Liver (tissue), 9 donors: ENCODE results near the gene PPT2. TPM values are rescaled to one million over a fixed set of nuclear protein-coding genes. Genes with fewer than 3 reads are reported as not detected.

Experiments
- DNase-seq: peaks from one replicate; pipeline ENCODE4 v3.0.0-alpha.2; 2017; ENCODE audit warnings: low spot score
- H3K27ac ChIP-seq, 2 donors: one replicate each; pipeline ENCODE4 v1.7.0; 2013; ENCODE audit warnings: inconsistent platforms in 2 of 2, low read length in 2 of 2, control low read depth in 1 of 2, low read depth in 1 of 2, mild to moderate bottlenecking in 1 of 2
- H3K27me3 ChIP-seq, 4 donors: one replicate each; pipeline versions ENCODE4 v1.6.1 to v1.7.0; 2013; ENCODE audit warnings: low read length in 3 of 4, inconsistent platforms in 1 of 4, mild to moderate bottlenecking in 1 of 4, moderate library complexity in 1 of 4; ENCODE audit not compliant: control insufficient read depth in 4 of 4, insufficient read depth in 4 of 4
- H3K36me3 ChIP-seq, 4 donors: one replicate each; pipeline versions ENCODE4 v1.6.1 to v1.7.0; 2013; ENCODE audit warnings: low read length in 3 of 4, mild to moderate bottlenecking in 3 of 4, low read depth in 1 of 4, moderate library complexity in 1 of 4; ENCODE audit not compliant: control insufficient read depth in 4 of 4, insufficient read depth in 3 of 4
- H3K4me1 ChIP-seq, 4 donors: one replicate each; pipeline versions ENCODE4 v1.6.1 to v1.7.0; 2013; ENCODE audit warnings: low read length in 3 of 4, mild to moderate bottlenecking in 3 of 4, moderate library complexity in 1 of 4; ENCODE audit not compliant: control insufficient read depth in 4 of 4, insufficient read depth in 4 of 4
- H3K4me3 ChIP-seq, 3 donors: one replicate each; pipeline versions ENCODE4 v1.6.1 to v1.7.0; 2013; ENCODE audit warnings: low read length in 3 of 3, control low read depth in 1 of 3, low read depth in 1 of 3, mild to moderate bottlenecking in 1 of 3
- H3K9ac ChIP-seq, 2 donors: one replicate each; pipeline ENCODE4 v1.7.0; 2013; ENCODE audit warnings: low read length in 2 of 2, mild to moderate bottlenecking in 2 of 2, moderate library complexity in 2 of 2, control low read depth in 1 of 2, low read depth in 1 of 2
- H3K9me3 ChIP-seq, 4 donors: one replicate each; pipeline versions ENCODE4 v1.6.1 to v1.7.0; 2013; ENCODE audit warnings: low read length in 3 of 4; ENCODE audit not compliant: control insufficient read depth in 4 of 4
- ATF3 ChIP-seq: IDR thresholded peaks from 2 replicates; pipeline ENCODE4 v1.6.1; 2016; ENCODE audit warnings: antibody characterized with exemption
- CTCF ChIP-seq: fragments of 150-350 bp; IDR thresholded peaks from 2 replicates; pipeline ENCODE4 v1.5.1; 2017; ENCODE audit warnings: improper control_type of control experiment, low read depth, low read length; ENCODE audit not compliant: missing input control
- EGR1 ChIP-seq, 2 donors: IDR thresholded peaks; 2 replicates each; pipeline ENCODE4 v1.6.1; 2016 to 2018; ENCODE audit warnings: antibody characterized with exemption in 2 of 2, low read depth in 2 of 2
- FOXA1 ChIP-seq: IDR thresholded peaks from 2 replicates; pipeline ENCODE4 v1.6.1; 2016; ENCODE audit warnings: antibody characterized with exemption
- FOXA2 ChIP-seq: IDR thresholded peaks from 2 replicates; pipeline ENCODE4 v1.6.1; 2016; ENCODE audit warnings: antibody characterized with exemption
- GABPA ChIP-seq, 2 donors: IDR thresholded peaks in 1 of 2; conservative IDR thresholded peaks in 1 of 2; 2 replicates each; pipeline ENCODE4 v1.6.1; 2016; ENCODE audit warnings: antibody characterized with exemption in 2 of 2, mild to moderate bottlenecking in 1 of 2, moderate library complexity in 1 of 2
- HNF4A ChIP-seq, 2 donors: conservative IDR thresholded peaks; 2 replicates each; pipeline ENCODE4 v1.6.1; 2016; ENCODE audit warnings: antibody characterized with exemption in 2 of 2, mild to moderate bottlenecking in 2 of 2
- HNF4G ChIP-seq: IDR thresholded peaks from 2 replicates; pipeline ENCODE4 v1.6.1; 2016; ENCODE audit warnings: antibody characterized with exemption
- JUND ChIP-seq, 2 donors: IDR thresholded peaks; 2 replicates each; pipeline ENCODE4 v1.6.1; 2016; ENCODE audit warnings: antibody characterized with exemption in 2 of 2
- NR2F2 ChIP-seq: IDR thresholded peaks from 2 replicates; pipeline ENCODE4 v1.6.1; 2016; ENCODE audit warnings: antibody characterized with exemption
- RAD21 ChIP-seq, 2 donors: IDR thresholded peaks; 2 replicates each; pipeline ENCODE4 v1.6.1; 2016; ENCODE audit warnings: antibody characterized with exemption in 2 of 2, mild to moderate bottlenecking in 2 of 2
- RXRA ChIP-seq, 2 donors: IDR thresholded peaks; 2 replicates each; pipeline ENCODE4 v1.6.1; 2017 to 2018; ENCODE audit warnings: antibody characterized with exemption in 2 of 2, mild to moderate bottlenecking in 1 of 2
- SP1 ChIP-seq: IDR thresholded peaks from 2 replicates; pipeline ENCODE4 v1.6.1; 2018; ENCODE audit warnings: antibody characterized with exemption, mild to moderate bottlenecking
- TAF1 ChIP-seq: conservative IDR thresholded peaks from 2 replicates; pipeline ENCODE4 v1.6.1; 2016; ENCODE audit warnings: antibody characterized with exemption, mild to moderate bottlenecking
- YY1 ChIP-seq: IDR thresholded peaks from 2 replicates; pipeline ENCODE4 v1.6.1; 2016; ENCODE audit warnings: antibody characterized with exemption, mild to moderate bottlenecking
- WGBS: extraction: QIAGEN DNeasy Blood & Tissue Kit; methylation state at CpG from one replicate; pipeline ENCODE4 v1.1.7; 2013; 5-methylcytosine and 5-hydroxymethylcytosine counted together
- polyA plus RNA-seq, 2 donors: library from polyadenylated mRNA; stranded (reverse) in 1 of 2; unstranded in 1 of 2; fragments of 200-250 nt in 1 of 2; fragments of >200 nt in 1 of 2; fragmentation: Nextera tagmentation in 1 of 2; extraction: Ambion mirVana in 1 of 2; gene quantifications; one replicate each; pipeline versions ENCODE4 v1.2.1 to v1.2.3, GENCODE V29; 2013 to 2015
- total RNA-seq, 2 donors: library from RNA; depleted of rRNA; stranded (reverse); fragments of >200 nt; gene quantifications; one replicate each; pipeline ENCODE4 v1.2.3, GENCODE V29; 2014
- TF ChIP-seq, protein P1 (sequence below): IDR thresholded peaks from 2 replicates; pipeline ENCODE4 v1.6.1; 2016; ENCODE audit warnings: antibody characterized with exemption
- TF ChIP-seq, protein P2 (sequence below): IDR thresholded peaks from 2 replicates; pipeline ENCODE4 v1.6.1; 2016; ENCODE audit warnings: antibody characterized with exemption
- TF ChIP-seq, protein P3 (sequence below): IDR thresholded peaks from 2 replicates; pipeline ENCODE4 v1.6.1; 2016; ENCODE audit warnings: antibody characterized with exemption, mild to moderate bottlenecking
- donor health status: healthy.
- donor health status: healthy.
- donor health status: healthy.
- donor health status: healthy.
- donor health status: healthy.

Gene PPT2
- total and polyA plus RNA-seq, 4 donors: 7.6 to 47.4 (median 15.1) TPM

DNA sequence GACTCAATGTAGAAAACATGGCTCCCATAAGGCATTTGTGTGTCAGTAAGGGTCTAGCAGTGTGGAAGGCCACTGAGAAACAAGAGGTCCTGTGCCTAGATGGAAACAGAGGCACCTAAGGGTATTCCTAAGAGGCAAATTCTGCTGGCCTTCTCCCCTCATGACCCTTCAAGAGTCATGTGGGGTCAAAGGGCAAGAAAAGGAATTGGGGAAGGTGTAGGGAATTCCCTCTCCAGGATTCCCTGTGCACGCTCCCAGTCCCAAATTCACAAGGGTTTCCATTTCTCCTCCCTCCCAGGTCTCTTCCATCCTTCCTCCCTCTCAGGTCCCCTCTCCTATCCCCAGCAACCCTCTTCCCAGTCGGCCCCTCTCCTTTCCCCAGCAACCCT, 21.4 kb downstream of the PPT2 start (continued):
- TF ChIP-seq CTCF (no peak), SP1 (no peak), RXRA (IDR thresholded peaks at IDR 0.05) (no peak), ATF3 (no peak)

DNA sequence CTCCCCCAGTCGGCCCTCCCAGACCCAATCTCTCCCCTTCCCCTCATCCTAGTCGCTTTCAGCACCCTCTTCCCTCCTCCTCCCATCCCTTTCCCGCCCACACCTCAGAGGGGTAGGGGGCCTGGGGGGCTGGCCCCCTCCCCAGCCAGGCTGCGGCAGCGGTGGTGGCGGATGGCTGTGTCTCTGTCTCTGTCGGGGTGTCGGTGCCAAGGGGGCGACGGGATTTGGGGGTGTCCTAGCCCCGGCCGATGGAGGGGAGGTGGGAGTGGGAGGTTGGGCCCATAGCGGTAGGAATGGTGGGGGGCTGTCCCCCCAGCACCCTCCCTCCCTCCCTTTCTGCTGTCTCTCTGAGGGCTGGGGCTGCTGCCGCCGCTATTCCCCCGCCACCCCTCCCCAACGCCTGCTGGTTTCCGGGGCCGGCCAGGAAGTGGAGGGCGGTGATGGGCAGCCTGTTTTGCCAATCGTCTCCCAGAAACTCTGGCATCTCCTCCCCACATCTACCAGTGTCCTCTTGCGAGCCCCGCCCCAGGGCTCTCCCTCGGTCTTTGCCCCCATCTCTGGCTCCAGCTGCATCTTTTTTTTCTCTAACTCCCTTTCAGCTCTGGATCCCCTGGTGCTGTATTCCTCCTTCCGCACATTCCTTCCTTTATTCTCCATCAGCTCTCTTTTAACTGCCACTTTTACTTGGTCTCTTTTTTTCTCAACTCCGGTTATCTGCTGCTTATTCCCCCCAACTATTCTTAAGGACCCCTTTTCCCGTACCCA, 22.0 kb downstream of the PPT2 start, which contains the start of gene AGPAT1:
AGPAT1 (minus strand) TSS at position 374 of the 765 bp plus-strand sequence. CDS start 4,588 bp downstream, outside the sequence.
- Histone ChIP-seq H3K27ac (peak within 1 kb of the TSS; percentile 95 to 96), H3K4me3 (peak within 1 kb of the TSS; percentile 84 to 96 (median 86)), H3K9me3 (no peaks in the 10 kb centered on the region), H3K27me3 (no peaks in the 10 kb centered on the region), H3K36me3 (peaks cover 0 to 9% (median 2%) of the 10 kb centered on the region in 4 donors), H3K4me1 (peaks cover 0 to 50% (median 42%) of the 10 kb centered on the region in 4 donors), H3K9ac (peak within 1 kb of the TSS; percentile 86 to 97)
- WGBS: under 1% methylated on average over 27 of the region's 27 CpGs
- peak; percentile 99 for DNase-seq
- TF ChIP-seq FOXA2 (peak; percentile 35), YY1 (peak; percentile 67), TAF1 (no peak), RAD21 (IDR thresholded peaks at IDR 0.05) (peak in 1 of 2 donors; percentile 36), NR2F2 (no peak), GABPA (IDR thresholded peaks at IDR 0.05 in 1 of 2, conservative IDR thresholded peaks at IDR 0.05 in 1 of 2) (peak; percentile 91 to 96), FOXA1 (peak; percentile 24), RXRA (IDR thresholded peaks at IDR 0.05) (peak; percentile 56 to 66), HNF4A (conservative IDR thresholded peaks at IDR 0.05) (peak; percentile 68 to 70), ATF3 (no peak), HNF4G (no peak), SP1 (peak; percentile 78), CTCF (no peak), JUND (IDR thresholded peaks at IDR 0.05) (peak in 1 of 2 donors; percentile 31), EGR1 (IDR thresholded peaks at IDR 0.05; ENCODE audit: low read depth in 2 of 2) (no peak)
- TF ChIP-seq, protein P1, sequence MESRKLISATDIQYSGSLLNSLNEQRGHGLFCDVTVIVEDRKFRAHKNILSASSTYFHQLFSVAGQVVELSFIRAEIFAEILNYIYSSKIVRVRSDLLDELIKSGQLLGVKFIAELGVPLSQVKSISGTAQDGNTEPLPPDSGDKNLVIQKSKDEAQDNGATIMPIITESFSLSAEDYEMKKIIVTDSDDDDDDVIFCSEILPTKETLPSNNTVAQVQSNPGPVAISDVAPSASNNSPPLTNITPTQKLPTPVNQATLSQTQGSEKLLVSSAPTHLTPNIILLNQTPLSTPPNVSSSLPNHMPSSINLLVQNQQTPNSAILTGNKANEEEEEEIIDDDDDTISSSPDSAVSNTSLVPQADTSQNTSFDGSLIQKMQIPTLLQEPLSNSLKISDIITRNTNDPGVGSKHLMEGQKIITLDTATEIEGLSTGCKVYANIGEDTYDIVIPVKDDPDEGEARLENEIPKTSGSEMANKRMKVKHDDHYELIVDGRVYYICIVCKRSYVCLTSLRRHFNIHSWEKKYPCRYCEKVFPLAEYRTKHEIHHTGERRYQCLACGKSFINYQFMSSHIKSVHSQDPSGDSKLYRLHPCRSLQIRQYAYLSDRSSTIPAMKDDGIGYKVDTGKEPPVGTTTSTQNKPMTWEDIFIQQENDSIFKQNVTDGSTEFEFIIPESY: peak; percentile 6
- TF ChIP-seq, protein P2, sequence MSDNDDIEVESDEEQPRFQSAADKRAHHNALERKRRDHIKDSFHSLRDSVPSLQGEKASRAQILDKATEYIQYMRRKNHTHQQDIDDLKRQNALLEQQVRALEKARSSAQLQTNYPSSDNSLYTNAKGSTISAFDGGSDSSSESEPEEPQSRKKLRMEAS: no peak
- TF ChIP-seq, protein P3, sequence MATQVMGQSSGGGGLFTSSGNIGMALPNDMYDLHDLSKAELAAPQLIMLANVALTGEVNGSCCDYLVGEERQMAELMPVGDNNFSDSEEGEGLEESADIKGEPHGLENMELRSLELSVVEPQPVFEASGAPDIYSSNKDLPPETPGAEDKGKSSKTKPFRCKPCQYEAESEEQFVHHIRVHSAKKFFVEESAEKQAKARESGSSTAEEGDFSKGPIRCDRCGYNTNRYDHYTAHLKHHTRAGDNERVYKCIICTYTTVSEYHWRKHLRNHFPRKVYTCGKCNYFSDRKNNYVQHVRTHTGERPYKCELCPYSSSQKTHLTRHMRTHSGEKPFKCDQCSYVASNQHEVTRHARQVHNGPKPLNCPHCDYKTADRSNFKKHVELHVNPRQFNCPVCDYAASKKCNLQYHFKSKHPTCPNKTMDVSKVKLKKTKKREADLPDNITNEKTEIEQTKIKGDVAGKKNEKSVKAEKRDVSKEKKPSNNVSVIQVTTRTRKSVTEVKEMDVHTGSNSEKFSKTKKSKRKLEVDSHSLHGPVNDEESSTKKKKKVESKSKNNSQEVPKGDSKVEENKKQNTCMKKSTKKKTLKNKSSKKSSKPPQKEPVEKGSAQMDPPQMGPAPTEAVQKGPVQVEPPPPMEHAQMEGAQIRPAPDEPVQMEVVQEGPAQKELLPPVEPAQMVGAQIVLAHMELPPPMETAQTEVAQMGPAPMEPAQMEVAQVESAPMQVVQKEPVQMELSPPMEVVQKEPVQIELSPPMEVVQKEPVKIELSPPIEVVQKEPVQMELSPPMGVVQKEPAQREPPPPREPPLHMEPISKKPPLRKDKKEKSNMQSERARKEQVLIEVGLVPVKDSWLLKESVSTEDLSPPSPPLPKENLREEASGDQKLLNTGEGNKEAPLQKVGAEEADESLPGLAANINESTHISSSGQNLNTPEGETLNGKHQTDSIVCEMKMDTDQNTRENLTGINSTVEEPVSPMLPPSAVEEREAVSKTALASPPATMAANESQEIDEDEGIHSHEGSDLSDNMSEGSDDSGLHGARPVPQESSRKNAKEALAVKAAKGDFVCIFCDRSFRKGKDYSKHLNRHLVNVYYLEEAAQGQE: peak; percentile 85
